Keratinocyte (primary cell): ENCODE data around the gene RALGPS1. TPM values are rescaled to one million over a fixed set of nuclear protein-coding genes. Genes with fewer than 3 reads are reported as not detected.

Source experiments
- DNase-seq: peaks from one replicate; pipeline ENCODE4 v3.0.0-alpha.2; 2011; ENCODE audit warnings: low read depth, missing footprints, low spot score
- FAIRE-seq: peaks from 2 replicates; lab custom pipeline; 2011; peaks lifted over from hg19 to GRCh38; lab: Jason Lieb, UNC
- H2AFZ ChIP-seq: 2 replicates; pipeline ENCODE4 v1.6.0; 2012; ENCODE audit warnings: low read length, control low read depth, inconsistent platforms; ENCODE audit not compliant: control insufficient read depth
- H3K27ac ChIP-seq: 2 replicates; pipeline ENCODE4 v1.5.1; 2011; ENCODE audit warnings: low read length; ENCODE audit not compliant: control insufficient read depth, insufficient read depth
- H3K27me3 ChIP-seq: 3 replicates; pipeline ENCODE4 v1.6.0; 2011; ENCODE audit warnings: low read length; ENCODE audit not compliant: control insufficient read depth, insufficient read depth; ENCODE audit errors: extremely low read depth
- H3K36me3 ChIP-seq, 2 experiments: 2 replicates in 1 of 2; 3 replicates in 1 of 2; pipeline ENCODE4 v1.5.1; 2011; ENCODE audit warnings: low read length in 2 of 2, mild to moderate bottlenecking in 1 of 2; ENCODE audit not compliant: control insufficient read depth in 2 of 2, insufficient read depth in 2 of 2; ENCODE audit errors: extremely low read depth in 1 of 2
- H3K4me1 ChIP-seq: 3 replicates; pipeline ENCODE4 v1.5.1; 2011; ENCODE audit warnings: low read length; ENCODE audit not compliant: control insufficient read depth, insufficient read depth; ENCODE audit errors: extremely low read depth
- H3K4me2 ChIP-seq: 3 replicates; pipeline ENCODE4 v1.6.0; 2011; ENCODE audit warnings: low read depth, low read length; ENCODE audit not compliant: control insufficient read depth, insufficient read depth; ENCODE audit errors: extremely low read depth
- H3K4me3 ChIP-seq, 3 experiments: fragments of 200-600 bp in 1 of 3; sonication (generic) in 1 of 3; 2 replicates in 2 of 3; 3 replicates in 1 of 3; pipeline ENCODE4 v1.5.1; 2011 to 2016; ENCODE audit warnings: low read length in 3 of 3, mild to moderate bottlenecking in 3 of 3, control low read depth in 2 of 3, inconsistent platforms in 1 of 3, low read depth in 1 of 3, mixed read lengths in 1 of 3, mixed run types in 1 of 3, moderate library complexity in 1 of 3; ENCODE audit not compliant: control insufficient read depth in 2 of 3, insufficient read depth in 2 of 3; ENCODE audit errors: extremely low read depth in 1 of 3
- H3K79me2 ChIP-seq: 2 replicates; pipeline ENCODE4 v1.6.0; 2012; ENCODE audit warnings: low read length; ENCODE audit not compliant: control insufficient read depth, insufficient read depth
- H3K9ac ChIP-seq: 3 replicates; pipeline ENCODE4 v1.6.0; 2011; ENCODE audit warnings: low read length; ENCODE audit not compliant: control insufficient read depth, insufficient read depth; ENCODE audit errors: extremely low read depth
- H3K9me1 ChIP-seq: 3 replicates; pipeline ENCODE4 v1.6.0; 2011; ENCODE audit warnings: low read length; ENCODE audit not compliant: control insufficient read depth, insufficient read depth; ENCODE audit errors: extremely low read depth
- H3K9me3 ChIP-seq: 2 replicates; pipeline ENCODE4 v1.5.1; 2012; ENCODE audit warnings: low read depth, low read length; ENCODE audit not compliant: control insufficient read depth
- H4K20me1 ChIP-seq: 3 replicates; pipeline ENCODE4 v1.6.0; 2011; ENCODE audit warnings: low read length; ENCODE audit not compliant: control insufficient read depth, insufficient read depth; ENCODE audit errors: extremely low read depth
- CTCF ChIP-seq, 3 experiments: IDR thresholded peaks in 1 of 3; conservative IDR thresholded peaks in 1 of 3; optimal IDR thresholded peaks in 1 of 3; 2 replicates in 2 of 3; 3 replicates in 1 of 3; pipeline versions ENCODE3 to v1.5.1; 2011; ENCODE audit warnings: low read length in 3 of 3, mild to moderate bottlenecking in 3 of 3, moderate library complexity in 2 of 3, control low read depth in 1 of 3, inconsistent platforms in 1 of 3; ENCODE audit not compliant: insufficient read depth in 2 of 3; ENCODE audit errors: extremely low read depth in 1 of 3
- EZH2 ChIP-seq: IDR thresholded peaks from one replicate; pipeline ENCODE4 v1.6.1; 2012; ENCODE audit warnings: inconsistent platforms, mild to moderate bottlenecking, low read length, moderate library complexity
- dilution Hi-C: fragments of 300-500 bp; cut with MboI; formaldehyde crosslinking; loops from one replicate; pipeline ENCODE4 v1.7.0; 2020; ENCODE audit warnings: low sequenced_read_pairs; ENCODE audit not compliant: extremely low pct_ligation_motif_present
- polyA plus RNA-seq, 5 experiments: library from polyadenylated mRNA; depleted of rRNA in 3 of 5; stranded (reverse) in 3 of 5; stranded (forward) in 1 of 5; unstranded in 1 of 5; fragments of >200 nt; gene quantifications; 1 replicate in 1 of 5; 2 replicates in 3 of 5; 3 replicates in 1 of 5; pipeline versions ENCODE4 v1.2.1 to v1.2.3, GENCODE V29; 2011 to 2012; ENCODE audit warnings: missing spikeins in 2 of 5, low read depth in 1 of 5, low replicate concordance in 1 of 5

The RALGPS1 gene
- polyA plus RNA-seq, 1 donor (not counting 4 experiments of a cell fraction or from before 2014, with no cell fraction given) = 0.56 TPM

- Histone ChIP-seq H4K20me1 (no peaks in the 10 kb centered on the region), H3K4me2 (no peak overlapping the region), H3K36me3 (no peaks in the 10 kb centered on the region), H3K9me3 (no peaks in the 10 kb centered on the region), H3K9ac (no peak overlapping the region), H3K79me2 (no peaks in the 10 kb centered on the region), H3K27ac (no peak overlapping the region), H3K9me1 (no peaks in the 10 kb centered on the region), H3K27me3 (no peaks in the 10 kb centered on the region), H3K4me3 (no peak overlapping the region), H3K4me1 (no peaks in the 10 kb centered on the region), H2AFZ (no peak overlapping the region)
- TF ChIP-seq CTCF (optimal IDR thresholded peaks at IDR 0.05 in 1 of 3, IDR thresholded peaks at IDR 0.05 in 1 of 3, conservative IDR thresholded peaks at IDR 0.05 in 1 of 3; ENCODE audit: extremely low read depth in 1 of 3, insufficient read depth in 2 of 3, low read length in 3 of 3) = no peak
- no peak for TF ChIP-seq EZH2
- dilution Hi-C loops = no loop called here
- FAIRE-seq (no peak), DNase-seq (no peak)
These were observed 124.9 kb downstream of the RALGPS1 start for GRCh38 chr9:127039492-127039891.

- Histone ChIP-seq H3K27ac (no peak overlapping the region), H3K36me3 (no peaks in the 10 kb centered on the region), H3K9me3 (no peaks in the 10 kb centered on the region), H3K4me1 (peaks cover 16% of the 10 kb centered on the region), H4K20me1 (no peaks in the 10 kb centered on the region), H3K4me3 (no peak overlapping the region), H3K9ac (no peak overlapping the region), H3K4me2 (no peak overlapping the region), H2AFZ (no peak overlapping the region), H3K79me2 (no peaks in the 10 kb centered on the region), H3K27me3 (no peaks in the 10 kb centered on the region), H3K9me1 (no peaks in the 10 kb centered on the region)
- FAIRE-seq (no peak), DNase-seq (no peak)
- TF ChIP-seq EZH2 (no peak), CTCF (optimal IDR thresholded peaks at IDR 0.05 in 1 of 3, IDR thresholded peaks at IDR 0.05 in 1 of 3, conservative IDR thresholded peaks at IDR 0.05 in 1 of 3; ENCODE audit: extremely low read depth in 1 of 3, insufficient read depth in 2 of 3, low read length in 3 of 3) (no peak)
- dilution Hi-C loops = no loop called here
These were observed 130.6 kb downstream of the RALGPS1 start for GRCh38 chr9:127045148-127045547.
